ENCODE measurements around the gene MAP3K14. TPM values are rescaled to one million over a fixed set of nuclear protein-coding genes. Genes with fewer than 3 reads are reported as not detected.

The MAP3K14 gene
- total and polyA plus RNA-seq, 5 experiments from 2014 or later: 0.73 to 37.8 (median 7.2) TPM

- no peak for ATAC-seq
- H3K4me3 Mint-ChIP-seq: no peak overlapping the region
- H3K36me3 Mint-ChIP-seq: peaks cover 0 to 53% (median under 1%) of the 10 kb centered on the region in 3 donors
- H3K27ac Mint-ChIP-seq: peak overlapping the region; percentile 28 to 88 (median 74)
- no peaks in the 10 kb centered on the region for H3K27me3 Mint-ChIP-seq
- peak in 1 of 10 donors; percentile 49 for DNase-seq
- POLR2A ChIA-PET: interaction anchor here (1.3 to 1.6 kb wide), 3 partner anchors 19 to 26 kb away, joined by 4 to 9 read pairs (median 4); no protein-coding TSS in a partner anchor
- no peaks in the 10 kb centered on the region for H3K9me3 Mint-ChIP-seq
- peaks cover 26 to 77% (median 68%) of the 10 kb centered on the region in 4 donors for H3K4me1 Mint-ChIP-seq
These were observed 23.2 kb downstream of the MAP3K14 start for GRCh38 chr17:45293413-45294211.

GRCh38 chr17:45292696-45293412, 24.0 kb downstream of the MAP3K14 start:
- POLR2A ChIA-PET: interaction anchor here (1.3 to 1.8 kb wide), 3 partner anchors 20 to 26 kb away, joined by 4 to 9 read pairs (median 5); partner anchors contain the start of gene MAP3K14
- H3K4me3 Mint-ChIP-seq: no peak overlapping the region
- H3K9me3 Mint-ChIP-seq: no peaks in the 10 kb centered on the region
- H3K27me3 Mint-ChIP-seq: no peaks in the 10 kb centered on the region
- DNase-seq: no peak
- peak overlapping the region in 9 of 10 donors; percentile 47 to 88 (median 68) for H3K27ac Mint-ChIP-seq
- peaks cover 24 to 69% (median 61%) of the 10 kb centered on the region in 4 donors for H3K4me1 Mint-ChIP-seq
- no peak for ATAC-seq
- H3K36me3 Mint-ChIP-seq: peaks cover 0 to 49% (median 0%) of the 10 kb centered on the region in 3 donors

- H3K4me3 Mint-ChIP-seq: no peak overlapping the region
- no peaks in the 10 kb centered on the region for H3K9me3 Mint-ChIP-seq
- peaks cover 0 to 57% (median 0%) of the 10 kb centered on the region in 3 donors for H3K36me3 Mint-ChIP-seq
- no peak for ATAC-seq
- H3K27ac Mint-ChIP-seq: peak overlapping the region in 8 of 10 donors; percentile 26 to 88 (median 73)
- POLR2A ChIA-PET: interaction anchor here (0.9 to 1.8 kb wide), 2 partner anchors 25 to 26 kb away, joined by 3 to 5 read pairs; partner anchors contain the start of gene MAP3K14
- no peak for DNase-seq
- H3K27me3 Mint-ChIP-seq: no peaks in the 10 kb centered on the region
- H3K4me1 Mint-ChIP-seq: peaks cover 20 to 55% (median 47%) of the 10 kb centered on the region in 4 donors
These were observed 25.5 kb downstream of the MAP3K14 start for GRCh38 chr17:45291171-45291805.

- H3K27ac Mint-ChIP-seq: peak overlapping the region; percentile 11 to 88 (median 68)
- peaks cover 16 to 45% (median 37%) of the 10 kb centered on the region in 4 donors for H3K4me1 Mint-ChIP-seq
- ATAC-seq (no peak), DNase-seq (peak in 1 of 10 donors; percentile 53)
- no peaks in the 10 kb centered on the region for H3K9me3 Mint-ChIP-seq
- H3K4me3 Mint-ChIP-seq: no peak overlapping the region
- H3K27me3 Mint-ChIP-seq: no peaks in the 10 kb centered on the region
- POLR2A ChIA-PET: no interaction called here
- H3K36me3 Mint-ChIP-seq: peaks cover 0 to 59% (median 2%) of the 10 kb centered on the region in 3 donors
These were observed 26.5 kb downstream of the MAP3K14 start for GRCh38 chr17:45290269-45290765.

GRCh38 chr17:45289301-45290268, 27.2 kb downstream of the MAP3K14 start:
- no peak overlapping the region for H3K4me3 Mint-ChIP-seq
- POLR2A ChIA-PET: no interaction called here

GRCh38 chr17:45288825-45289224, 28.0 kb downstream of the MAP3K14 start:
- H3K27ac Mint-ChIP-seq: peak overlapping the region in 4 of 10 donors; percentile 48 to 88 (median 72)
- H3K27me3 Mint-ChIP-seq: no peaks in the 10 kb centered on the region
- DNase-seq: no peak
- no peak overlapping the region for H3K4me3 Mint-ChIP-seq
- POLR2A ChIA-PET: no interaction called here
- no peak for ATAC-seq
- H3K4me1 Mint-ChIP-seq: peaks cover 13 to 37% (median 32%) of the 10 kb centered on the region in 4 donors
- peaks cover 0 to 69% (median 7%) of the 10 kb centered on the region in 3 donors for H3K36me3 Mint-ChIP-seq
- H3K9me3 Mint-ChIP-seq: no peaks in the 10 kb centered on the region

More at GRCh38 chr17:45289301-45290268, 27.2 kb downstream of the MAP3K14 start:
- peaks cover 0 to 62% (median 7%) of the 10 kb centered on the region in 3 donors for H3K36me3 Mint-ChIP-seq
- H3K4me1 Mint-ChIP-seq: peaks cover 16 to 42% (median 34%) of the 10 kb centered on the region in 4 donors
- no peaks in the 10 kb centered on the region for H3K27me3 Mint-ChIP-seq
- no peaks in the 10 kb centered on the region for H3K9me3 Mint-ChIP-seq
- peak in 1 of 10 donors; percentile 59 for DNase-seq
- peak overlapping the region in 9 of 10 donors; percentile 11 to 88 (median 66) for H3K27ac Mint-ChIP-seq
- no peak for ATAC-seq

- Mint-ChIP-seq H3K27me3 (no peaks in the 10 kb centered on the region), H3K36me3 (peaks cover 0 to 79% (median 7%) of the 10 kb centered on the region in 3 donors), H3K4me3 (no peak overlapping the region), H3K4me1 (peaks cover 10 to 30% (median 29%) of the 10 kb centered on the region in 4 donors), H3K27ac (peak overlapping the region in 4 of 10 donors; percentile 15 to 74 (median 54)), H3K9me3 (no peaks in the 10 kb centered on the region)
- DNase-seq (peak in 1 of 10 donors; percentile 43), ATAC-seq (no peak)
- POLR2A ChIA-PET: interaction anchor here (1.0 to 1.1 kb wide), 2 partner anchors 25 to 29 kb away, joined by 3 to 4 read pairs; partner anchors contain the start of gene MAP3K14
These were observed 29.0 kb downstream of the MAP3K14 start for GRCh38 chr17:45287526-45288500.

GRCh38 chr17:45286286-45286685, 30.5 kb downstream of the MAP3K14 start:
- Mint-ChIP-seq H3K36me3 (peaks cover 0 to 86% (median 10%) of the 10 kb centered on the region in 3 donors), H3K27ac (peak overlapping the region in 3 of 10 donors; percentile 34 to 53 (median 43)), H3K9me3 (no peaks in the 10 kb centered on the region), H3K27me3 (no peaks in the 10 kb centered on the region), H3K4me1 (peaks cover 8 to 26% (median 19%) of the 10 kb centered on the region in 4 donors), H3K4me3 (no peak overlapping the region)
- ATAC-seq (no peak), DNase-seq (no peak)
- POLR2A ChIA-PET: interaction anchor here (1.3 to 2.4 kb wide), 2 partner anchors 28 to 31 kb away, joined by 3 to 8 read pairs; partner anchors contain the start of gene MAP3K14

- H3K27me3 Mint-ChIP-seq: no peaks in the 10 kb centered on the region
- ATAC-seq: peak in 1 of 2 donors; percentile 50
- POLR2A ChIA-PET: interaction anchor here (0.6 to 2.4 kb wide), 5 partner anchors 10 to 67 kb away, joined by 3 to 11 read pairs (median 4); partner anchors contain the start of gene MAP3K14
These were observed 32.4 kb downstream of the MAP3K14 start for GRCh38 chr17:45284176-45285140.

More at GRCh38 chr17:45284176-45285140, 32.4 kb downstream of the MAP3K14 start:
- peaks cover 0 to 83% (median 10%) of the 10 kb centered on the region in 3 donors for H3K36me3 Mint-ChIP-seq
- no peaks in the 10 kb centered on the region for H3K9me3 Mint-ChIP-seq
- peaks cover 2 to 24% (median 11%) of the 10 kb centered on the region in 4 donors for H3K4me1 Mint-ChIP-seq
- H3K27ac Mint-ChIP-seq: peak overlapping the region in 9 of 10 donors; percentile 36 to 87 (median 71)
- no peak overlapping the region for H3K4me3 Mint-ChIP-seq
- DNase-seq: peak in 7 of 10 donors; percentile 12 to 68 (median 27)
